NOMO-1 (cell line): ENCODE data around the gene LPP.

ENCODE experiments used
- DNase-seq, 2 experiments: peaks; one replicate each; lab custom pipeline; 2025; ENCODE audit not compliant: unreplicated experiment in 2 of 2; lab: John Stamatoyannopoulos, UW

The LPP gene

DNA sequence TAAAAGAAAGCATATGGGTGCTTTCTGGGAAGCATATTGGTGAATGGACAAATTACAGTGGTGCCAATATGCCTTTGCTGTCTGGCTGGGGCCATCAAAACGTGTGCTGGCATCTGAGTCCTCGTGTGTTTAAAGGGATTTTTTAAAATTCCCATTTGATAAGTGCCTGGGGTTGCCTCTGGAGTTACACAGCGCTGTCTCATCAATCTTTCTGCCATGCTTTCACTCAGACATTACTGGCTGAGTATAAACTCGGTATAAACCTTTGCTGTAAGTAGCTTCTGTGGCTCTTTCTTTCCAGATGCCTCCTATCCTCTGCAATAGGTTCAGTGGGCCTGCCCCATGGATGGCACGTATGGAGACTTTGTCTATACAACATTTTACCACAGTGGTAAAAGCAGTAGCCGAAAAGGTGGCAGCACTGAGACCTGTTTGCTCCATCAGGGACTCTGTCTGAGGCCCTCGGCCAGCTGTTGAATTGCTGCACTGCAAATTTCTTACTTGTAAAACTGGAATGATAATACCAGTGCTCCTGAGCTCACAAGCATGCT is 195.5 kb downstream of the LPP start:
- no peak for DNase-seq

- no peak for DNase-seq
Observed at GRCh38 chr3:188349933-188350332, 196.0 kb downstream of the LPP start.

GRCh38 chr3:188350961-188351360 is 197.0 kb downstream of the LPP start:
- no peak for DNase-seq

DNA sequence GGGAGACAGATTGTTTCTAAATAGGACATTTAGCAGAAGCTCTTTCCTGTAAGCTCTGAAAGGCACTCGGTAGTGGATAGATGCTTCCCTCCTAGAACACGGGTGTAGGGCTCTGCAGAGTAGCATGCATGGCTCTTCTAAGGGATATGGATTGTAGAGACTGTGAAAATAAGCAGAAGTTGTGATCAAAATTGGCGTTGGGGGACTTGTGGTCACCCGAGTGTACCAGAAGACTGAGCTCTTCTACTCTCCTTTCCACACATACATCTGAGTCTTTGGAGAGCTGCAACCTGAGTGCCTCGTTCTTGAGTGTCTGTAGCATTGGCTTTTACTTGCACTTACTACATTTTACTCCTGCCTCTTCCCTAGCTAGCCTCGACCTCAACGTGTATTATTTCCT is 197.7 kb downstream of the LPP start:
- DNase-seq: peak; percentile 43 to 84

DNA sequence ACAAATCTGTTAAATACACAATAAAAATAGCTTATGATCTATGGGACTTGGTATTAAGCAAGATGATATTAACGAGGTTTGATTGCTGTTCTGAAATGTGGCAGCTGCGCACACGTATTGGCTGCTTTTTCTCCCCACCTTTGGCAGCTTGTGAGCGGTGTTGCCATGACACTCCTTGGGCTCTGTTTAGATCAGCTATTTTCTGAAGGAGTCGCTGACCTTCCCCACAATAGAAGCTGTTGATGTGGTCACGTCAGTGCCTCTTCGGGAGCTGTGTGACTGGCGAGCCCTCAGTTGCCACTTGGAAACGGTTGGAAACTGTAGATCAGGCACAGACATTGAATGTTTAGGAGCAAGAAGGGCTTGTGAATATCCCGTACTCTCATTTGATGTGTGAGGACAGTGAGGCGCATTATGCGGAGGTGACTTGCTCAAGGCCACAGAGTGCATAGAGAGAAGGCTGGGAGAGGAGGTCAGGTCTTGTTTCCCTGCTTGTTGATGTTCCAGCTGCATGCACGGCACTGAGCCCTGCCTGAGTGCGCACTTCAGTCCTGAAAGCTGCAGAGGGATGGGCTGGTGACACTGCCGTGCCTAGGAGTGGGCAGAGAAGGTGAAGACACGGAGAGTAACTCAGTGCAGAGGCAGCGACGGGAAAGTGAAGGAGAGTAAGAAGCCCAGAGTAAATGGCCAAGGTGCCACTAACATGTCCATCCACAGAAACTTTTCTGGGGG is 198.4 kb downstream of the LPP start:
- no peak for DNase-seq

DNA sequence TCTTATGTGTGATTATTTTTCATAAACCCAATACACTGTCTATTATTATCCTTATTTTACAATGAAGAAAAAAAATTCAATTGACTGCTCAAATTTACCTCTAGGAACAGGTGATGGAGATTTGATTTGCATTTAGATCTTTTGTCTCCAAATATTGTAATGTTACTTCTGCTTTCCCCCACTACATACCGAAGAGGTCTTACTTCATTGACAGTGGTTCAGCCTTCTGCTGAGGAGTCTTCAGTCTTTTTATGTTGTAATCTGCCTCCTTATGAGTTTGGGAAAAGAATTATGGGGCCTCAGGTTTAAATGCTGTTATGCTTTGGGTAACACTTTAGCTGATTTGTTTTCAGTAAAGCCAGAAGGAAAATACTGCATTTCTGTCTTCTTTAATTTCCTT is 199.5 kb downstream of the LPP start:
- peak; percentile 35 to 87 for DNase-seq

DNA sequence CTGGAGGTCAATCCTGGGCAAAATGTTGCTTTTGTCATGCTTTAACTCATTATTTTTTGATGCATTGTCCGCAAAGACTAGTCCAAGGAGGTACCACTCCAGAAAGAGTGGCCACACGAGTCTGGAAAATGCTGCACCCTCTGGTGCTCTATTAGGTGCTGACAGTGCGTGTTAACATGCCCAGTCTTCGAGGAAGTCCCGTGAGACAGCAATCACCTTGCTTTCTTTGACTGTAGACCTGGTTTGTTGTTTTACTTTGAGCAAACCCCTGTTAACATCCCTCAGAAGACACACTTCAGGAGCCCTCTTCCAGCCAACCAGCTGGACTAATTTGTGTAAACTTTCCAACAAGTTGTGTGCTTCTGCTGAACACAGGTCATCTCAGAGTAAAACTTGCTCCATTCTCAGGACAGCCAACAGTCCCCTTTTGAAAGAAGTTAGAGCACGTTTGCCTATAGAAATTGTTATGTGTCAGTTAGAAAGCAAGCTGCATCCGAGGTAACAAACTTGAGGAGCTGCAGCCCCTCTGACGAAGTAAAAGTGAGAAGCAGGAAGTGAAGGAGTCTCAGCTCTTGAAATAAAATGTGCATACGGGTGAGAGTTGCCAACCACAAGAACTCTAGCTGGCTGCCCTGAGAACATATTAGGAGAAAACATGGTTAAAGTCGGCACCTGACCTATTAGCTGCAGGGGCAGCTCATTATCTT is 205.0 kb downstream of the LPP start:
- peak; percentile 30 to 77 for DNase-seq

DNA sequence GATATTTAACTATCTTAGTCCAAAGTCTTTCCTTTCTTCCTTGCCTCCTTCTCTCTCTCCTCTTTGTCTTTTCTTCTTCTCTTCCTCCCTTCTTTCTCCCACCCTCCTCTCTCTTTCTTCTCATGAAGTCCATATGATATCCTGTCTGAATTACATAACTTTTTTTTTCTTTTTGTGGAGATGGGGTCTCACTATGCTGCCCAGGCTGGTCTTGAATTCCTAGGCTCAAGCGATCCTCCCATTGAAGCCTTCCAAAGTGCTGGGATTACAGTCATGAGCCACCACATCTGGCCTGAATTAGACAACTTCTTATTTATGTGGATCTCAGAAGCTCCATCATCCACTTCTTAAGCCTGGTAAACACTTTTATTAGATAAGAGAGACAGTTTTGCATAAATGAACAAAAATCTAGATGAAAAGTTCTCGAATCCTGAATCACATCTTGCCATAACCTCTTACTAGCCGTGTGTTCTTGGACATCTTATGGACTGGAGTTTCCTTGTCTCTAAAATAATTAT is 206.5 kb downstream of the LPP start:
- DNase-seq: no peak

DNA sequence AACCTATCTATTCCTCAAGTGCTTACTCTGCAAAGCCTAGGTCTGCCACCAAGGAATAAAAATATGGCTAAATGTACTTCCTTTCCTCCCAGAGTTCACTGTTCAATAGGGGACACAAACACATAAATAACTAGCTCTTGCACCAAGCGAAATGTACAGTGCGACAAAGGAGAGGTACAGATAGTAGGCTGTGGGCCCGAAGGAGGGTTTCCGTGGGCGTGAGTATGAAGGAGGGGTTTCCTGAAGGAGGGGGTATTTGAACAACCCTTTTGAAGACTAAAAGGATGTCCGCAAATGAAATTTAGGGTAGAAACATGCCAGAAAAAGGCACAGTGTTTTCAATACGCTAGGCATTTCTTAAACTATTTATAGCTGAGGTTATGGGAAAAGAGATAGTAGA is 207.9 kb downstream of the LPP start:
- no peak for DNase-seq

DNA sequence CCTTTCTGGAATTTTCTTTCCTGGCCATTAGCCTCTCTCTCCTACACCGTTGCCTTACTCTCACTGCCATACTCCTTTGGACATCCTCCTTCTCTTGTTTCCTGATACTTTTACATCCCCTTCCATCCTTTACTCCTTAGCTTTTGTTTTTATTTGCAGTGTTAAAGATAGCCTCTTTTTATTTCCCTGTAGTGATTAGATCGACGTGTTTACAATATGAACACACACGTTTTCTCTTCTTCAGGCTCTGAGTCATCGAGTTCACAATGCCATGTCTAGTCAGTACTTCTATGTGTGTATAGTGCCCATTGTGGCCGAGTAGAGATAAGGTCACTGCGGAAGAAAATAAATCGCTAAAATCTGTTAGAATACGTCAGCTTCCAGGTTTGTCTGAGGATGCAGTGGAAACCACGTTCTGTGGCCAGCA is 208.5 kb downstream of the LPP start:
- DNase-seq: no peak

DNA sequence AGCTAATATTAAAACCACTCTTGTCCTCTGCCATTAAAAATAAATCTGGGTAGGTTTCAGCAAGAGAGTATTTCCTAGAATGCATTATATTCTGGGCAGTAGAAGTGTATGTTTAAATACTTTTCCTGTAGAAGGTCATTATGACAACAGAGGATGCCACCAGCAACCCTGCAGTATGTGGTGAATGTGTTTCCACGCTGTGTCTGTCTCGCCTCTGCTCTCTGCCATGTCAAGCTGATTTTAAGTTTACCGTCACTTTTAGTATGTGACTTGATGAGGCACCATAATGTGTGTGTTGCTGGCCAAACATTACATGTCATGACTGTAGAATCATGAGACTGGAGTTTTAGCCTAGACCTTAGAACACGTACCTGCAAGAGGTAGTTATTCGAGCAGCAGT is 211.2 kb downstream of the LPP start:
- DNase-seq: no peak

- DNase-seq: no peak
Observed at GRCh38 chr3:188365988-188366698, 212.2 kb downstream of the LPP start.

GRCh38 chr3:188367678-188368077 is 213.7 kb downstream of the LPP start:
- DNase-seq: no peak

DNA sequence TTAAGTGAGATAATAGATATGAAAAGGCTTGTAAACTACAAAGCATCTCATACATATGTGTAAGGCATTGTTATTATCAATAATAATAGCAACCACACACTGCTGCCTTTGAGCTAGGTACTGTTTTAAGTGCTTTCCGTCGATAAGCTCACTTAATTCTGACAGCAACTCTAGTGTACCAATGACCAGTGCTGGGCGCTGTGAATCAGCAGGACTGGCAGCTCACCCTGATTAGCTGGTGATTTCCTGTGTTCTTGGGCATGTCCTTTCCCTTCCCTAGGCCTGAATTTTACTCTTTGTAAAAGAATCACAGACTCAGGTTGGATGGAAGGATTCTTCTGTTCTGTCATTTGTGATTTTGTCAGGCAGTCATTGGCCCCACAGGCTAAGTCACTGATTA is 215.6 kb downstream of the LPP start:
- DNase-seq: no peak

DNA sequence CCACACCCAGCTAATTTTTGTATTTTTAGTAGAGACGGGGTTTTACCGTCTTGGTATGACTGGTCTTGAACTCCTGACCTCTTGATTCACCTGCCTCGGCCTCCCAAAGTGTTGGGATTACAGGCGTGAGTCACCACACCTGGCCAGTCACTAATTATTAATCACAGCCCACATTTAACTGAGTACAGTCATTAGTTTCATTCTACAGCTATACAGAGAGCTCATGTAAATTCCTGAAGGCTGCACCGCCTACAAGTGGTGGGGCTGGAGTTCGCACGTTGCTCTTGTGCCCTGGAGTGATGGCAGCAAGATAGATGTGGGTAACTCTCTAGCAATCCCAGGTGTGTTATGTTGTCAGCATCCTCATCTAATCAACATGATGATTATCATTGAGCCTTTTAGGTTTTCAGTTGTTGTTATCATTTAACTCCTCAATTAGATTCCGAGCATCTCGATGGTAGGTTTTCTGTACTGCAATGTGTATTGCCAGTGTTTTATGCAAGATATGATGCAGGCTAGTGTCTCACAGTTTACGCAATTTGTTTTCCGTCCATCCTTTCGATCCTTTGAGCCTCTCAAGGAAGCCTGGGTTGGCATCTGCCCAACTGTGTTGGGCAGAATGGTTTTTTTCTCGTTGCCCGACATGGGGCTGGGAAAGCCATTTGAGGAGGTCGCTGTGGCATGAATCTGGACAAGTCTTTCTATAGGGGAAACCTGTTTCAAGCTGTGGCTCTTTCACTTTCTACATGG is 216.3 kb downstream of the LPP start:
- no peak for DNase-seq

- no peak for DNase-seq
Observed at GRCh38 chr3:188378786-188379185, 224.8 kb downstream of the LPP start.

- DNase-seq: no peak
Observed at GRCh38 chr3:188380252-188380651, 226.3 kb downstream of the LPP start.

- no peak for DNase-seq
Observed at GRCh38 chr3:188380722-188381121, 226.8 kb downstream of the LPP start.

GRCh38 chr3:188383748-188384147 is 229.8 kb downstream of the LPP start:
- DNase-seq: no peak

DNA sequence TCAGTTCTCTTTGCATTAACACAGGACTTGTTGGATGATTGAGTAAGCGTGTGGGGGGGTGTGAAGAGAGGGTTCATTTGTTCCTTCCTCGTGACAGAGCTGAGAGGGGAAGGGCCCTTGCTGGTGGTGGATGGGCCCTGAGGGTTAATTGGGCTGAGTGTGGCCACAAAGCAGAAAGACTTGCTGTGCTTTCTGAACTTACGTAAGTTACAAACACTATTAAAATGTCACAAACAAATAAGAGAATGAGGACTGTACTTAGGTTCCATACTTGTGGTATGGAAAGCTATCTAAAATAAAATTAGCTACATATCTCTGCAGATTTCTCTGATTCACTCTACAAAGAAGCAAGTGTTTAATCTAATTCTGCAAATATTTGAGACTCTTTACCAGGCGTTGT is 231.3 kb downstream of the LPP start:
- DNase-seq: peak; percentile 84 to 91
